Neural progenitor cell (in vitro differentiated cells): ENCODE data around the gene LDHAL6A.

Experiments
- EZH2 ChIP-seq: fragments of 200-600 bp; sonication (generic); IDR thresholded peaks from 2 replicates; pipeline ENCODE4 v1.6.1; 2017; ENCODE audit warnings: antibody characterized with exemption, mild to moderate bottlenecking, moderate library complexity
- EZH2phosphoT487 ChIP-seq: fragments of 200-600 bp; sonication (generic); IDR thresholded peaks from 2 replicates; pipeline ENCODE4 v1.6.1; 2017; ENCODE audit warnings: antibody characterized with exemption
- TF ChIP-seq, protein P1 (sequence below): fragments of 200-600 bp; sonication (generic); IDR thresholded peaks from 2 replicates; pipeline ENCODE4 v1.5.1; 2017; ENCODE audit warnings: antibody characterized with exemption, mild to moderate bottlenecking

DNA sequence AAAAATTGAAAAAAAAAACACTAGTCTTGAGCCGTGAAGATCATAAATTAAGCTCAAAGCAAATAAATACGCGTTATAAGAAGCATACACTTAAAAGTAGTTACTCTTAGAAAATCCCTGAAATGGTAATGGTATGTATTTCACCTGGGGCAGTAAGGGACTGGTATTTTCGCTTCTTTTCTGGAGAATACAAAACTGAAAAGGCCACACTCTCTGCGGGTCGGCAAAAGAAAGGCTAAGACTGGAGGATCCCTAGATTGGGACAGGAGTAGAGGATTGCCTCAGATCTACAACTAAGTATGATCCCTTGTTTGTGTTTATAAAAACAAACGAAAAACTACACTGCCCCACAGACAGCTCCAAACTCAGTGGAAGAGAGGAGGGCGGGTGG lies 70.5 kb downstream of the LDHAL6A start:
- TF ChIP-seq, protein P1, sequence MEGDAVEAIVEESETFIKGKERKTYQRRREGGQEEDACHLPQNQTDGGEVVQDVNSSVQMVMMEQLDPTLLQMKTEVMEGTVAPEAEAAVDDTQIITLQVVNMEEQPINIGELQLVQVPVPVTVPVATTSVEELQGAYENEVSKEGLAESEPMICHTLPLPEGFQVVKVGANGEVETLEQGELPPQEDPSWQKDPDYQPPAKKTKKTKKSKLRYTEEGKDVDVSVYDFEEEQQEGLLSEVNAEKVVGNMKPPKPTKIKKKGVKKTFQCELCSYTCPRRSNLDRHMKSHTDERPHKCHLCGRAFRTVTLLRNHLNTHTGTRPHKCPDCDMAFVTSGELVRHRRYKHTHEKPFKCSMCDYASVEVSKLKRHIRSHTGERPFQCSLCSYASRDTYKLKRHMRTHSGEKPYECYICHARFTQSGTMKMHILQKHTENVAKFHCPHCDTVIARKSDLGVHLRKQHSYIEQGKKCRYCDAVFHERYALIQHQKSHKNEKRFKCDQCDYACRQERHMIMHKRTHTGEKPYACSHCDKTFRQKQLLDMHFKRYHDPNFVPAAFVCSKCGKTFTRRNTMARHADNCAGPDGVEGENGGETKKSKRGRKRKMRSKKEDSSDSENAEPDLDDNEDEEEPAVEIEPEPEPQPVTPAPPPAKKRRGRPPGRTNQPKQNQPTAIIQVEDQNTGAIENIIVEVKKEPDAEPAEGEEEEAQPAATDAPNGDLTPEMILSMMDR = no peak
- TF ChIP-seq EZH2 (no peak), EZH2phosphoT487 (no peak)
